Caco-2 (cell line): ENCODE data around the gene PKD1L1. TPM values are rescaled to one million over a fixed set of nuclear protein-coding genes. Genes with fewer than 3 reads are reported as not detected.
A peak's percentile ranks its signal among the peaks of the same experiment; 100 is the strongest.

ENCODE experiments used
- BruUV-seq: library from RNA; stranded (reverse); fragments of 400-500 nt; replicated peaks from 2 replicates; lab custom pipeline; 2021; lab: Mats Ljungman, UMichigan
- CTCF ChIA-PET: fragments of 300-600 bp; sonication (Branson Sonifier 250); formaldehyde crosslinking; loops from one replicate; lab custom pipeline; 2022; ENCODE audit warnings: antibody characterized with exemption; lab: Charles Lee
- POLR2A ChIA-PET: fragments of 300-600 bp; sonication (Branson Sonifier 250); formaldehyde crosslinking; loops from one replicate; lab custom pipeline; 2022; ENCODE audit warnings: antibody characterized with exemption; lab: Charles Lee
- DNase-seq, 2 experiments: peaks; one replicate each; pipeline versions ENCODE4 v3.0.0 to v3.0.0-alpha.2; 2020 to 2022
- H3K27me3 ChIP-seq: replicated peaks from 2 replicates; pipeline ENCODE4 v1.6.0; 2011; ENCODE audit warnings: low read length; ENCODE audit not compliant: control insufficient read depth, insufficient read depth
- H3K36me3 ChIP-seq: 2 replicates; pipeline ENCODE4 v1.5.1; 2011; ENCODE audit warnings: low read length; ENCODE audit not compliant: control insufficient read depth, insufficient read depth
- H3K4me1 ChIP-seq: fragments of 250-450 bp; sonication (Bioruptor Pico); 2 replicates; pipeline ENCODE4 v1.5.1; 2020; ENCODE audit warnings: mild to moderate bottlenecking
- H3K4me3 ChIP-seq: 2 replicates; pipeline ENCODE4 v1.5.1; 2011; ENCODE audit warnings: low read depth, mild to moderate bottlenecking, control low read depth, low read length
- H3K9me3 ChIP-seq: fragments of 250-450 bp; sonication (Bioruptor Pico); 2 replicates; pipeline ENCODE4 v1.5.1; 2020; ENCODE audit warnings: mild to moderate bottlenecking, moderate library complexity
- H3K27ac Mint-ChIP-seq: one replicate; pipeline ENCODE4 v1.8.0; 2022; ENCODE audit warnings: mixed read lengths; ENCODE audit not compliant: unreplicated experiment
- H3K27me3 Mint-ChIP-seq: one replicate; pipeline ENCODE4 v1.8.0; 2022; ENCODE audit warnings: mixed read lengths; ENCODE audit not compliant: insufficient read depth, unreplicated experiment
- H3K36me3 Mint-ChIP-seq: one replicate; pipeline ENCODE4 v1.8.0; 2022; ENCODE audit warnings: mild to moderate bottlenecking, mixed read lengths; ENCODE audit not compliant: insufficient read depth, unreplicated experiment
- H3K4me1 Mint-ChIP-seq: one replicate; pipeline ENCODE4 v1.8.0; 2022; ENCODE audit warnings: low read depth, mixed read lengths; ENCODE audit not compliant: unreplicated experiment
- H3K4me3 Mint-ChIP-seq: one replicate; pipeline ENCODE4 v1.8.0; 2022; ENCODE audit warnings: mild to moderate bottlenecking, moderate library complexity, mixed read lengths; ENCODE audit not compliant: unreplicated experiment
- H3K9me3 Mint-ChIP-seq: one replicate; pipeline ENCODE4 v1.8.0; 2022; ENCODE audit warnings: mixed read lengths; ENCODE audit not compliant: unreplicated experiment
- intact Hi-C: fragments of 100-400 bp; cut with micrococcal nuclease; formaldehyde crosslinking; loops from one replicate; pipeline ENCODE4 v1.10.0; 2022; ENCODE audit not compliant: unreplicated experiment
- total RNA-seq: library from RNA; stranded (reverse); gene quantifications from 2 replicates; pipeline ENCODE4 v1.2.3, GENCODE V29; 2022
- TF ChIP-seq, protein P1 (sequence below), 2 experiments: fragments of 200-600 bp in 1 of 2; IDR thresholded peaks; 1 replicate in 1 of 2; 2 replicates in 1 of 2; pipeline versions ENCODE4 v1.5.1 to v1.8.0; 2011 to 2022; ENCODE audit warnings: antibody characterized with exemption in 1 of 2, control low read depth in 1 of 2, inconsistent platforms in 1 of 2, low read depth in 1 of 2, low read length in 1 of 2, mild to moderate bottlenecking in 1 of 2, moderate library complexity in 1 of 2; ENCODE audit not compliant: insufficient read depth in 1 of 2, severe bottlenecking in 1 of 2, unreplicated experiment in 1 of 2

Gene PKD1L1
- total RNA-seq, 1 experiment from 2014 or later: 0.25 TPM

DNA sequence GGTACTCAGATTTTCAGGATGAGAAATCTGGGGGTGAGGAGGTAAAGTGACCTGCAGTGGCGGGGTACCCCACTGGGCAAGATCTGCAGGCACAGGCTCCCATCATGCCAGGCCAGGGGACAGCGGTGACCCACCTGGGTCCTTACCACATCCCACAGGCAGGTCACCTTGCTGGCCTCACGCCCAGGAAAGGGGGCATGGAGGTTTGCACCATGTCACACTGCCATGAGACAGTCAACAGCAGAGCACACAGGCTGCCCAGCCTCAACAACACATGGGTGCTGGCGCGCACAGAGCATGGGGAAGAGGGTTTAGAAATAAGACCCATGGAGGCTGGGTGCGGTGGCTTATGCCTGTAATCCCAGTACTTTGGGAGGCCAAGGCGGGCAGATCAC is 914 bp downstream of the PKD1L1 start:
- TF ChIP-seq, protein P1, sequence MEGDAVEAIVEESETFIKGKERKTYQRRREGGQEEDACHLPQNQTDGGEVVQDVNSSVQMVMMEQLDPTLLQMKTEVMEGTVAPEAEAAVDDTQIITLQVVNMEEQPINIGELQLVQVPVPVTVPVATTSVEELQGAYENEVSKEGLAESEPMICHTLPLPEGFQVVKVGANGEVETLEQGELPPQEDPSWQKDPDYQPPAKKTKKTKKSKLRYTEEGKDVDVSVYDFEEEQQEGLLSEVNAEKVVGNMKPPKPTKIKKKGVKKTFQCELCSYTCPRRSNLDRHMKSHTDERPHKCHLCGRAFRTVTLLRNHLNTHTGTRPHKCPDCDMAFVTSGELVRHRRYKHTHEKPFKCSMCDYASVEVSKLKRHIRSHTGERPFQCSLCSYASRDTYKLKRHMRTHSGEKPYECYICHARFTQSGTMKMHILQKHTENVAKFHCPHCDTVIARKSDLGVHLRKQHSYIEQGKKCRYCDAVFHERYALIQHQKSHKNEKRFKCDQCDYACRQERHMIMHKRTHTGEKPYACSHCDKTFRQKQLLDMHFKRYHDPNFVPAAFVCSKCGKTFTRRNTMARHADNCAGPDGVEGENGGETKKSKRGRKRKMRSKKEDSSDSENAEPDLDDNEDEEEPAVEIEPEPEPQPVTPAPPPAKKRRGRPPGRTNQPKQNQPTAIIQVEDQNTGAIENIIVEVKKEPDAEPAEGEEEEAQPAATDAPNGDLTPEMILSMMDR (IDR thresholded peaks at IDR 0.05; ENCODE audit: insufficient read depth in 1 of 2, low read depth in 1 of 2, low read length in 1 of 2, severe bottlenecking in 1 of 2, unreplicated experiment in 1 of 2): no peak
- H3K9me3 ChIP-seq: no peaks in the 10 kb centered on the region
- H3K4me1 ChIP-seq: peaks cover 33% of the 10 kb centered on the region
- DNase-seq: no peak
- ChIA-PET CTCF (interaction anchor here (1.7 kb wide), 1 partner anchor 21 kb away, joined by 11 read pairs; no protein-coding TSS in a partner anchor), POLR2A (no interaction called here)
- H3K4me1 Mint-ChIP-seq: peaks cover 45% of the 10 kb centered on the region
- H3K27ac Mint-ChIP-seq: no peak overlapping the region
- no peak overlapping the region for H3K4me3 Mint-ChIP-seq
- intact Hi-C loops: no loop called here
- no peaks in the 10 kb centered on the region for H3K27me3 ChIP-seq
- no peaks in the 10 kb centered on the region for H3K9me3 Mint-ChIP-seq
- no peak overlapping the region for H3K4me3 ChIP-seq
- H3K36me3 ChIP-seq: no peaks in the 10 kb centered on the region
- no peaks in the 10 kb centered on the region for H3K27me3 Mint-ChIP-seq
- H3K36me3 Mint-ChIP-seq: no peaks in the 10 kb centered on the region
- BruUV-seq: no TSS peak

DNA sequence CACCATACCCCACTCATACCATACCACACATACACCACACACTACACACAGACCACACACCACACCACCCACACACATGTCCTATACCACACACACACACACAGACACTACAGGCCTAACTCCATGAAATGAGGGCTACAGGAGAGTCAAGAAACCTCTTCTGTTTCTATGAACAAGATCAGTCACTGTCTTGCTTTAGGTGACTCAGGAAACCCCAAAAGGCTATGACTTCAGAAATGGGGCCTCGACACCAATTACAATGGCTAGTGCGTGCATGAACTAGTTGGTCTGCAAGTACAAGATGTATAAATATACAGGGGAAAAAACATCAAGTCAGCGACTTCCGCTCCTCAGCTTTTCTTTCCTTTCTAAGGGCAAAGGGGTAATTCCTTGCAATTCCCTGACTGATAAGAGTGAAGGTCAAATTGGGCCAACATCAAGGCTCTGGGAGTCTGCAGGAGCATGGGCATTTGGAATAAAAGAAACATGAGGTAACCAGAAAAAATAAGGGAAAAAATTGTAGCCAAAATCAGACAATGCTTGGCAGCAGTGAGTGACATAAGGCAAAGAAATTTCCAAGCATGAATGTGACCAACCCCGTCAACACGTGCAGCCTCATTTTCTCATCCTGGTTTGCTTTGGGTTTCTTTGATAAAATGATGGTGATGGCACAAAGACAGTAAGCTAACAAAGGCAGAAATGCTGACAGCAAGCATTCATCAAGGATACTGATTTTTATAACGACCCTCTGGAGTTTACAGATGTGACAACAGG is 1.5 kb downstream of the PKD1L1 start:
- POLR2A ChIA-PET: no interaction called here
- no peaks in the 10 kb centered on the region for H3K9me3 Mint-ChIP-seq
- Histone ChIP-seq H3K9me3 (no peaks in the 10 kb centered on the region), H3K36me3 (no peaks in the 10 kb centered on the region), H3K4me1 (peaks cover 28% of the 10 kb centered on the region), H3K4me3 (no peak overlapping the region), H3K27me3 (no peaks in the 10 kb centered on the region)
- CTCF ChIA-PET: interaction anchor here (0.6 to 1.7 kb wide), 2 partner anchors 22 to 292 kb away, joined by 3 to 11 read pairs; no protein-coding TSS in a partner anchor
- no peak overlapping the region for H3K4me3 Mint-ChIP-seq
- no TSS peak for BruUV-seq
- no peaks in the 10 kb centered on the region for H3K27me3 Mint-ChIP-seq
- no peak overlapping the region for H3K27ac Mint-ChIP-seq
- TF ChIP-seq, protein P1 (IDR thresholded peaks at IDR 0.05; ENCODE audit: insufficient read depth in 1 of 2, low read depth in 1 of 2, low read length in 1 of 2, severe bottlenecking in 1 of 2, unreplicated experiment in 1 of 2): no peak
- no peak for DNase-seq
- peaks cover 41% of the 10 kb centered on the region for H3K4me1 Mint-ChIP-seq
- no peaks in the 10 kb centered on the region for H3K36me3 Mint-ChIP-seq
- intact Hi-C loops: no loop called here

DNA sequence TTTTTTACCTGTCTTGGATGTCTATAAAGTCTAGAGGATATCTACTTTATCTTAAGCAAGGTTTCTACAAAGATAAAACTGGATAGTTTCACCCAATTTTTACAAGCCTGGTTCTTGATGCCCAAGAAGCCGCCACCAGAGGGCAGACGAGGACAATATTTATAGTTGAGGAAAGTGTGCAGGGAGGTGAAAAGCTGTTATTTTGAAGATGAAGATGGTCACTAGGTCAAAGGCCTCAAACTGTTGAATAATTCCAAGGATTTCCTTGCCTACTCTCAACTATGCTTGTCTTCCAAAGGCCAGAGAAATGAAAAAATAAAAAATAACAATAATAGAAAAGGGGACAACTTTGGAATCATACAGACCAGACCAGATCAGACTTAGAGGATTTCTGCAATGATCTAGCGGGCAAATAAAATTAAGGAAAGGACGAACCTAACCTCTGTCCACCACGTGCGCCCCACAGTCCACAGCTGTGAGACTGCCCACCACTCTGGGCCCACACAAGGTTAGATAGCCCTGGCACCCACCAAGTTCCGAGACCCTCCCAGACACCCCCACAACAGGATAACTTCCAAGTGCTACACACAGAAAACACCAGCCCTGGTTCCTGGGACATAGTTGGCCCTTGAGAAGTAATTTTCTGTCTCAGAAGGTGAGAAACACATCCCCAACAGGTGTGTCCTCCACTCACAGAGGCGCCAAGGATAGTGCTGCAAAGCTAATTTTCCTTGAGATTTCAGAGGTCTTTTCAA is 2.8 kb downstream of the PKD1L1 start:
- DNase-seq: peak; percentile 67 to 78
- H3K9me3 Mint-ChIP-seq: no peaks in the 10 kb centered on the region
- Histone ChIP-seq H3K36me3 (no peaks in the 10 kb centered on the region), H3K9me3 (no peaks in the 10 kb centered on the region), H3K4me3 (no peak overlapping the region), H3K27me3 (no peaks in the 10 kb centered on the region), H3K4me1 (peaks cover 15% of the 10 kb centered on the region)
- TF ChIP-seq, protein P1 (IDR thresholded peaks at IDR 0.05; ENCODE audit: insufficient read depth in 1 of 2, low read depth in 1 of 2, low read length in 1 of 2, severe bottlenecking in 1 of 2, unreplicated experiment in 1 of 2): peak; percentile 74 to 77
- BruUV-seq: no TSS peak
- ChIA-PET POLR2A (interaction anchor here (0.6 to 1.3 kb wide), 2 partner anchors 23 to 27 kb away, joined by 3 to 5 read pairs; no protein-coding TSS in a partner anchor), CTCF (interaction anchor here (0.5 to 2.1 kb wide), 12 partner anchors 19 to 679 kb away, joined by 3 to 67 read pairs (median 4); no protein-coding TSS in a partner anchor)
- H3K4me1 Mint-ChIP-seq: peaks cover 30% of the 10 kb centered on the region
- no peak overlapping the region for H3K4me3 Mint-ChIP-seq
- intact Hi-C loops: loop anchor here (1.0 kb wide), 3 partner anchors 24 to 209 kb away; no protein-coding TSS in a partner anchor
- no peaks in the 10 kb centered on the region for H3K36me3 Mint-ChIP-seq
- no peaks in the 10 kb centered on the region for H3K27me3 Mint-ChIP-seq
- no peak overlapping the region for H3K27ac Mint-ChIP-seq
